Thoracic aorta (tissue), 2 donors: ENCODE measurements around the gene SPTLC3. TPM values are rescaled to one million over a fixed set of nuclear protein-coding genes. Genes with fewer than 3 reads are reported as not detected.

Experiments
- ATAC-seq: fragments of 150-250 bp; one replicate; pipeline ENCODE4 v1.8.0; 2017; ENCODE audit warnings: low read depth; ENCODE audit not compliant: insufficient number of reproducible peaks, low FRiP score
- DNase-seq: peaks from one replicate; pipeline ENCODE4 v3.0.0-alpha.2; 2020; ENCODE audit warnings: low spot score
- H3K27ac ChIP-seq, 2 donors: fragments of 200-600 bp; sonication (generic); 1 replicate in 1 of 2; 2 replicates in 1 of 2; pipeline ENCODE4 v1.5.1; 2016; ENCODE audit warnings: mild to moderate bottlenecking in 2 of 2, moderate library complexity in 2 of 2
- H3K27me3 ChIP-seq: fragments of 200-600 bp; sonication (generic); replicated peaks from 2 replicates; pipeline ENCODE4 v1.6.0; 2016; ENCODE audit warnings: mild to moderate bottlenecking; ENCODE audit not compliant: insufficient read depth
- H3K36me3 ChIP-seq: fragments of 200-600 bp; sonication (generic); one replicate; pipeline ENCODE4 v1.5.1; 2016
- H3K4me1 ChIP-seq, 2 donors: fragments of 200-600 bp; sonication (generic); 1 replicate in 1 of 2; 2 replicates in 1 of 2; pipeline versions ENCODE4 v1.5.1 to v1.6.0; 2016; ENCODE audit warnings: low read depth in 2 of 2, mild to moderate bottlenecking in 1 of 2; ENCODE audit not compliant: control insufficient read depth in 1 of 2
- H3K4me3 ChIP-seq: fragments of 200-600 bp; sonication (generic); 2 replicates; pipeline ENCODE4 v1.5.1; 2016; ENCODE audit warnings: mild to moderate bottlenecking
- H3K9me3 ChIP-seq: fragments of 200-600 bp; sonication (generic); 2 replicates; pipeline ENCODE4 v1.5.1; 2016
- total RNA-seq, 2 donors: library from RNA; depleted of rRNA; stranded (reverse); fragments of >200 nt; gene quantifications; one replicate each; pipeline versions ENCODE4 v1.1.0 to v1.2.3, GENCODE V29; 2016
- TF ChIP-seq, protein P1 (sequence below): fragments of 200-600 bp; sonication (generic); IDR thresholded peaks from one replicate; pipeline ENCODE4 v1.5.1; 2019; ENCODE audit warnings: antibody characterized with exemption

SPTLC3 gene
- total RNA-seq, 2 donors from 2014 or later, result 4.5 to 6.2 TPM

DNA sequence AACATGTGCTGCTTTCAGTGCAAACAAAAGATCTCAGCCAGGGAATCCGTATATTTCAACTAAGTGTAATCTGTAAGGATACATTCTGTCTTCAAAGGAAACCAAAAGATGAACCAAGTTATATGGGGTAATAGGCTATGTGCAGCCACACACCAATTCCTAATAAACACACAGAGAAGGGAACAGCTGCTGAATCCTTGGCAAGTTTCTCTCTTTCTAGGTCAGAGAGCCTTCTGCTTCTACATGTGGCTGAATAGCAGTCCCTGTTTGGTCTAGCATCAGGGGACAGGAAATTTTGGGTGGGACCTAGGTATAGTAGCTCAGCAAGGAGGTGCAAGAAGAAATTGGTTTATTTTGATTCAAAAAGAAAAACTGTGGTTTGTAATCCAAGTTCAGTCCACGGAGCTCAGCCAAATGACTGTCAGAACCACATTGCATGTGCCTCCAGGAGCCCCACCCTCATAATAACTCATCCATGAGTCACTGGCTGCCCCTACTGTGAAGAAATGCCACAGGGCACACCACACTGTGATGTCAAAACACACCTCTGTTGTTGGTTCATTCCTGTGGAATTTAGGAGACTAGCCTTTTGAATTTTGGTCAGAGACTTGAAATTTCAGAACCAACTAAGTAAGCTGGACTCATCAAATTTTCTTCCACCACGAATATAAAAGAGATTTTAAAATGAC, 21.1 kb downstream of the SPTLC3 start:
- H3K27ac ChIP-seq, result no peak overlapping the region
- H3K27me3 ChIP-seq, result no peaks in the 10 kb centered on the region
- TF ChIP-seq, protein P1, sequence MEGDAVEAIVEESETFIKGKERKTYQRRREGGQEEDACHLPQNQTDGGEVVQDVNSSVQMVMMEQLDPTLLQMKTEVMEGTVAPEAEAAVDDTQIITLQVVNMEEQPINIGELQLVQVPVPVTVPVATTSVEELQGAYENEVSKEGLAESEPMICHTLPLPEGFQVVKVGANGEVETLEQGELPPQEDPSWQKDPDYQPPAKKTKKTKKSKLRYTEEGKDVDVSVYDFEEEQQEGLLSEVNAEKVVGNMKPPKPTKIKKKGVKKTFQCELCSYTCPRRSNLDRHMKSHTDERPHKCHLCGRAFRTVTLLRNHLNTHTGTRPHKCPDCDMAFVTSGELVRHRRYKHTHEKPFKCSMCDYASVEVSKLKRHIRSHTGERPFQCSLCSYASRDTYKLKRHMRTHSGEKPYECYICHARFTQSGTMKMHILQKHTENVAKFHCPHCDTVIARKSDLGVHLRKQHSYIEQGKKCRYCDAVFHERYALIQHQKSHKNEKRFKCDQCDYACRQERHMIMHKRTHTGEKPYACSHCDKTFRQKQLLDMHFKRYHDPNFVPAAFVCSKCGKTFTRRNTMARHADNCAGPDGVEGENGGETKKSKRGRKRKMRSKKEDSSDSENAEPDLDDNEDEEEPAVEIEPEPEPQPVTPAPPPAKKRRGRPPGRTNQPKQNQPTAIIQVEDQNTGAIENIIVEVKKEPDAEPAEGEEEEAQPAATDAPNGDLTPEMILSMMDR, result no peak
- no peak overlapping the region for H3K4me3 ChIP-seq
- H3K4me1 ChIP-seq, result peaks cover 2 to 5% of the 10 kb centered on the region in 2 donors
- H3K36me3 ChIP-seq, result no peaks in the 10 kb centered on the region
- H3K9me3 ChIP-seq, result no peaks in the 10 kb centered on the region
- ATAC-seq (no peak), DNase-seq (peak; percentile 17)

DNA sequence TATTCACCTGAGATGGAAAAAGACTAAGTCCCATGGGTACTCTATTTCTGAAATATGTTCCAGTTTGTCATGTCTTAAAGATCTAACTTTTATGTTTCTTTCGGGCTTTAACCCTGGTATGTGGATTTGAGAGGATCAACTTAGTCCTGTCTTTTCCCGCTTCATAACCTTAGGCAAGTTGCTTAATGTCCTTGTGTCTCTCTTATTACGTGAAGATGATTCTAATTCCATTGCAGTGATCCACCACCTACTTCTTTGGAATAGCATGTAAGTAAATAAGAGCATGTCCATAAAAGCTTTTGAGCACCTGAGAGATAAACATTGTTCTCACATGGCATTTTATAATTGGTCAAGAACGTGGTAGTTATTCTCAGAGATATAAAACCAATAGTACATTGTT, 23.0 kb downstream of the SPTLC3 start:
- Histone ChIP-seq H3K27me3 (no peaks in the 10 kb centered on the region), H3K4me1 (peaks cover 2 to 5% of the 10 kb centered on the region in 2 donors), H3K4me3 (no peak overlapping the region), H3K36me3 (no peaks in the 10 kb centered on the region), H3K27ac (no peak overlapping the region), H3K9me3 (no peaks in the 10 kb centered on the region)
- ATAC-seq (no peak), DNase-seq (no peak)
- TF ChIP-seq, protein P1, result no peak

DNA sequence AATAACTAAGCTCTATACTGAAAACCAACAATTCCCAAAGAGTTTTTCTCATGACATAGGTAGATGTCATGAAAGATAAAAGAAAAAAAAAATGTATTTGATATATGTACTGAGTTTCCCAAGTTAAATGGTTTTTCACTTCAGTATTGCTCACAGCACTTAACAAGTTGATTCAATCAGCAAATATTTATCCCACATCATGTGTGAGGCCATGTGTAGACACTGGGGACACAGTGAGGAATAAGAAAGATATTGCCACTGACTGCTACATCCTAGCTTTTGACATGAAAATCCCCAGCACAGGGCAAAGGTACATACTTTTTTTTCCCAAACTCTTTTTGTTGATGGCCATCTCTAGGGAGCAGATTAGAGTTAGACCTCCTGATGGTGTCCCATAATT, 25.3 kb downstream of the SPTLC3 start:
- DNase-seq, result no peak
- Histone ChIP-seq H3K4me3 (no peak overlapping the region), H3K27ac (no peak overlapping the region), H3K4me1 (peaks cover 2 to 5% of the 10 kb centered on the region in 2 donors), H3K9me3 (no peaks in the 10 kb centered on the region), H3K27me3 (no peaks in the 10 kb centered on the region), H3K36me3 (no peaks in the 10 kb centered on the region)
- TF ChIP-seq, protein P1, result no peak
- ATAC-seq, result no peak

DNA sequence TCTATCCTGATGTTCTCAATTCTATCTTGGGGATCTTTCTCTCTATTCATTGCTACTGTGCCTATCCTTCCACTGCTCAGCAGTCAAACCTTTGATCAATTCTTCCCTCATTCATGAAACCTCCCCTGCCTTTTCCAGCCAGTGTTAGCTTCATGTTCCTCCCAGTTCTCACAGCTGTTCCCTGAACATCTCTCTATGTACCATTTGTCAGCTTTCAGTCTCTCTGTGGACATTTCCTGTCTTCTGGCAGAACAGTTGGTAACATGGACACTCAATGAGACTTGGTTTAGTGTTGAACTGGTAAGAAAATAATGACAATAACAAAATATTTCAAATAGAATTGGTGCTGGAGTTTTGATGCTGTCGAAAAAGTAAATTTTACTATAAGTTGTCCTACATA, 26.2 kb downstream of the SPTLC3 start:
- Histone ChIP-seq H3K4me3 (no peak overlapping the region), H3K36me3 (no peaks in the 10 kb centered on the region), H3K27ac (no peak overlapping the region), H3K27me3 (no peaks in the 10 kb centered on the region), H3K9me3 (no peaks in the 10 kb centered on the region), H3K4me1 (no peaks in the 10 kb centered on the region)
- DNase-seq (no peak), ATAC-seq (no peak)
- TF ChIP-seq, protein P1, result no peak

DNA sequence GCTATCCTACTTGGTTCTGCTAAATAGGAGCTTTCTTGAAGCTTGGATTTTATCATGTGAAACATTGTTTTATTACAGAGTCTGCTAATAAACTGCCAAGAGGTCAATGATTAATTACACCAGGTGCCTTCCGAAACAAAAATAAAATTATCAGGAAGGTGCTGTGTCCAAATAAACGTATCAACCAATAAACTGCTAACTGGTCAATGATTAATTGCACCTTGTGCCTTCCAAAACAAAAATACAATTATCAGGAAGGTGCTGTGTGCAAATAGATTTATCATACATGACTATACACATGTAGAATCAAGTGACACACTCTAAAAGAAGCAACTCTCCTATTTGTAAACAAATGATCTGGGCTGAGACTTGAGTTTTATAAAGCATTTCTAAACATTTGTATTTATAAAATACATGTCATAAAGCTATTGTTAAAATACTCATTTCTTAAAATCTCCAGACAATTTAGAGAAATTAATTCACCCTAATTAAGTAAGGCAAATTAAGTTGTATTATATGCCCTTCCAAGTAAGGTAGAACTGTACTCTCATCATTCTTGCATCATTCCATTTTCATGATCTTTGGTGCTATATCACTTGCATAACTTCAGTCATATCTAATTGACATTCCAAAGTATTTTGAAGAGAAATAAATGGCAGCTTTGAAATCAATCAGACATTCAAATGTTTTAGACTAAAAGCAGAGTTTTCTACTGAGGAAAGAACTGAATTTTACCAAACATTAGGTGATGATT, 26.8 kb downstream of the SPTLC3 start:
- DNase-seq (no peak), ATAC-seq (no peak)
- TF ChIP-seq, protein P1, result no peak
- Histone ChIP-seq H3K27ac (no peak overlapping the region), H3K4me3 (no peak overlapping the region), H3K36me3 (no peaks in the 10 kb centered on the region), H3K4me1 (no peaks in the 10 kb centered on the region), H3K27me3 (no peaks in the 10 kb centered on the region), H3K9me3 (no peaks in the 10 kb centered on the region)
